Ascending aorta (tissue), 2 donors: ENCODE measurements around the gene MEGF10. TPM values are rescaled to one million over a fixed set of nuclear protein-coding genes. Genes with fewer than 3 reads are reported as not detected.

Experiments
- DNase-seq, 2 donors: peaks; one replicate each; pipeline ENCODE4 v3.0.0-alpha.2; 2019; ENCODE audit warnings: low spot score in 2 of 2
- H3K27ac ChIP-seq, 2 donors: fragments of 200-600 bp; sonication (generic); one replicate each; pipeline ENCODE4 v1.5.1; 2016 to 2017; ENCODE audit warnings: mild to moderate bottlenecking in 1 of 2
- H3K27me3 ChIP-seq: fragments of 200-600 bp; sonication (generic); one replicate; pipeline ENCODE4 v1.5.1; 2017
- H3K36me3 ChIP-seq, 2 donors: fragments of 200-600 bp; sonication (generic); one replicate each; pipeline ENCODE4 v1.5.1; 2016
- H3K4me1 ChIP-seq, 2 donors: fragments of 200-600 bp; sonication (generic); one replicate each; pipeline ENCODE4 v1.5.1; 2016 to 2017; ENCODE audit warnings: mild to moderate bottlenecking in 1 of 2
- H3K4me3 ChIP-seq, 2 donors: fragments of 200-600 bp; sonication (generic); one replicate each; pipeline ENCODE4 v1.5.1; 2016 to 2017; ENCODE audit warnings: mild to moderate bottlenecking in 1 of 2
- H3K9me3 ChIP-seq, 2 donors: fragments of 200-600 bp; sonication (generic); one replicate each; pipeline ENCODE4 v1.5.1; 2016
- intact Hi-C: fragments of 100-400 bp; cut with DNase I; formaldehyde crosslinking; loops from one replicate; pipeline ENCODE4 v1.15.1; 2023
- total RNA-seq: library from RNA; depleted of rRNA; stranded (reverse); fragments of >200 nt; gene quantifications from one replicate; pipeline ENCODE4 v1.1.0, GENCODE V29; 2016
- TF ChIP-seq, protein P1 (sequence below), 3 experiments: fragments of 200-600 bp in 2 of 3; fragments of 450-650 bp in 1 of 3; sonication (generic) in 2 of 3; IDR thresholded peaks; one replicate each; pipeline ENCODE4 v1.5.1; 2016 to 2019; ENCODE audit warnings: antibody characterized with exemption in 3 of 3, mild to moderate bottlenecking in 1 of 3, moderate library complexity in 1 of 3

The MEGF10 gene
- total RNA-seq, 1 donor from 2014 or later, result 0.11 TPM

DNA sequence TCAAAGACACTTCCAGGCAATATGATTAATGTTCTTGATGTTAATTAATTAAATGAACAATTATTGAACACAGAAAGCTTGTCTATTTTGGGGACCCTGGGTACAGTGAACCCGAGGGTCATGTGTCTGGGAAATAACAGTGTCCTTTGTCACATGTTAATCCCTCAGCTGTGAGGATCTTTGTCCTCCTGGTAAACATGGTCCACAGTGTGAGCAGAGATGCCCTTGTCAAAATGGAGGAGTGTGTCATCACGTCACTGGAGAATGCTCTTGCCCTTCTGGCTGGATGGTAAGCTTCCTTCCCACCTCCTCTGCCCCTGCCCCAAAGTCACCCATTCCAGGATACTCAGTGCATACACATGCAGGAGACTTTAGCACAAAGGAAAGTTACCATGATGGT is 107.9 kb downstream of the MEGF10 start:
- no peaks in the 10 kb centered on the region for H3K4me1 ChIP-seq
- TF ChIP-seq, protein P1, sequence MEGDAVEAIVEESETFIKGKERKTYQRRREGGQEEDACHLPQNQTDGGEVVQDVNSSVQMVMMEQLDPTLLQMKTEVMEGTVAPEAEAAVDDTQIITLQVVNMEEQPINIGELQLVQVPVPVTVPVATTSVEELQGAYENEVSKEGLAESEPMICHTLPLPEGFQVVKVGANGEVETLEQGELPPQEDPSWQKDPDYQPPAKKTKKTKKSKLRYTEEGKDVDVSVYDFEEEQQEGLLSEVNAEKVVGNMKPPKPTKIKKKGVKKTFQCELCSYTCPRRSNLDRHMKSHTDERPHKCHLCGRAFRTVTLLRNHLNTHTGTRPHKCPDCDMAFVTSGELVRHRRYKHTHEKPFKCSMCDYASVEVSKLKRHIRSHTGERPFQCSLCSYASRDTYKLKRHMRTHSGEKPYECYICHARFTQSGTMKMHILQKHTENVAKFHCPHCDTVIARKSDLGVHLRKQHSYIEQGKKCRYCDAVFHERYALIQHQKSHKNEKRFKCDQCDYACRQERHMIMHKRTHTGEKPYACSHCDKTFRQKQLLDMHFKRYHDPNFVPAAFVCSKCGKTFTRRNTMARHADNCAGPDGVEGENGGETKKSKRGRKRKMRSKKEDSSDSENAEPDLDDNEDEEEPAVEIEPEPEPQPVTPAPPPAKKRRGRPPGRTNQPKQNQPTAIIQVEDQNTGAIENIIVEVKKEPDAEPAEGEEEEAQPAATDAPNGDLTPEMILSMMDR (IDR thresholded peaks at IDR 0.05), result no peak
- no peak overlapping the region for H3K27ac ChIP-seq
- no peaks in the 10 kb centered on the region for H3K36me3 ChIP-seq
- no peak for DNase-seq
- no peaks in the 10 kb centered on the region for H3K27me3 ChIP-seq
- H3K9me3 ChIP-seq, result no peaks in the 10 kb centered on the region
- intact Hi-C loops, result no loop called here
- no peak overlapping the region for H3K4me3 ChIP-seq

DNA sequence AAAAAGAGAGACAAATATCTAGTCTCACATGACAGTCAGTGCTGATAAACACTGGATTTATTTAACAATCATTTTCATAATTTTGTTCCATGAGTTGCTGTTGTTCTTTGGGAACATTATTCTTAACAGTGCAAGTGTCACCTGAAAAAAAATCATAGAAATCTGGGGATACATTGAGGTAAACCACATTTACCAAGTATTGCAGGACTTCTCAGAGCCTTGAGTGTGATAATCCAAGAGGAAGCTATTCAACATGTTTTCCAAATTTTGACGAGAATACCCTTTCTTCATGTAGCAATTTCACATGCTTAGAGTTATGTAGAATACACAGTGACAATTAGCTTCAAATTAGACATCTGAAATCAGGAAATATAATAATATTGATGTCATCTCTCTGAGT is 108.5 kb downstream of the MEGF10 start:
- no peaks in the 10 kb centered on the region for H3K4me1 ChIP-seq
- H3K36me3 ChIP-seq, result no peaks in the 10 kb centered on the region
- no peak overlapping the region for H3K27ac ChIP-seq
- no peak overlapping the region for H3K4me3 ChIP-seq
- intact Hi-C loops, result no loop called here
- no peak for DNase-seq
- no peaks in the 10 kb centered on the region for H3K9me3 ChIP-seq
- TF ChIP-seq, protein P1 (IDR thresholded peaks at IDR 0.05), result no peak
- no peaks in the 10 kb centered on the region for H3K27me3 ChIP-seq

DNA sequence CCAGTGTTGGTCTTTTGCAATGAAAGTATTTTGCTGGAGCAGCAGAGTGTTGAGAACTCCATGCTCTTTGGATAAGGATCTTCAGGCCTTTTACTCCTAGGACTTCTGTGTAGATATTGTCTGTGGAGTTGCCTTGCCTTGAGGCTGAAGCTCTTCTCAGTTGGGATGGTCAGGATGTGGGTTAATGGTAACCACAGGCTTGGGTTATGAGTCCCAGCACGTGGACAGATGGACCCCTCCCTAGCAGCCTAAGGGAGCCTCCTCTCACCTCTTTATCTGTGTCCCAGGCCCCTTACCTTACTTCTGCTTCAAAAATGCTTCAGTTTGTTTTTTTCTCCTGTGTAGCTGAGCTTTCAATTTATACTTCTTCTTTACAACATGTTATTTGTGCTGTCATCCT is 109.9 kb downstream of the MEGF10 start:
- H3K4me3 ChIP-seq, result no peak overlapping the region
- intact Hi-C loops, result no loop called here
- no peaks in the 10 kb centered on the region for H3K4me1 ChIP-seq
- no peaks in the 10 kb centered on the region for H3K9me3 ChIP-seq
- H3K27me3 ChIP-seq, result no peaks in the 10 kb centered on the region
- TF ChIP-seq, protein P1 (IDR thresholded peaks at IDR 0.05), result no peak
- no peak overlapping the region for H3K27ac ChIP-seq
- no peak for DNase-seq
- no peaks in the 10 kb centered on the region for H3K36me3 ChIP-seq

DNA sequence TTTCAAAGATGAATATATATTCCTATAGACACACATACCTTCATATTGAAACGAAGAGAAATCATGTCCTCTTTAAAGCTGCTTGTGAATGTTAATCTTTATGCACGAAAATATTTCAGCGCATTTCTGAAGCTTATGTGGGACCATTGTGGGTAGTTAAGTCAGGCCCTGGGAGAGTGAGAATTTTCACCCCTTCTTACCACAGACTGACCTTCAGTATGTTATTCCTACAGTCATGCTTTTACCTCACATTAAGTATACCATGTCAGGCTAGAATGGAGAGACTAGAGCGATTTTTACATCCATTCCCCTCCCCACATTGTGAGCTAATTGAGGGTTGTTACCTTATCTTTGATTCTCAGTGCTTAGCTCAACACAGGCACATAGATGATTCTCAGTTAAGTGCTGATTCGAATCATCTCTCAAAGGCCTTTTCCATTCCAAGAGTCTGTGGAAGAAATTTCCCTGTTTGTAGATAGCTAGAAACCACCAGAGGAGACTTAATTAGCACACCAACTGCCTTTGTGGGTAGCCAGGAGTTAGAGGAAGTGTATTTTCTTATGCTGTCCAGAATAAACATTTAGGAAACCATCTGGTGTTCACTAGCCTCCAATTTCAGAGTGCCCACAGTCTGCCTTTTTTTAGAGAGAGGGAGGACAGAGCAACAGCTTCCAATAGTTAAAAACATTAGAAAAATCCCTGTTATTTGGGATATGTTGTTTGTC is 110.5 kb downstream of the MEGF10 start:
- Histone ChIP-seq H3K4me3 (no peak overlapping the region), H3K9me3 (no peaks in the 10 kb centered on the region), H3K36me3 (no peaks in the 10 kb centered on the region), H3K27me3 (no peaks in the 10 kb centered on the region), H3K27ac (no peak overlapping the region), H3K4me1 (no peaks in the 10 kb centered on the region)
- TF ChIP-seq, protein P1 (IDR thresholded peaks at IDR 0.05), result no peak
- DNase-seq, result no peak
- intact Hi-C loops, result no loop called here

DNA sequence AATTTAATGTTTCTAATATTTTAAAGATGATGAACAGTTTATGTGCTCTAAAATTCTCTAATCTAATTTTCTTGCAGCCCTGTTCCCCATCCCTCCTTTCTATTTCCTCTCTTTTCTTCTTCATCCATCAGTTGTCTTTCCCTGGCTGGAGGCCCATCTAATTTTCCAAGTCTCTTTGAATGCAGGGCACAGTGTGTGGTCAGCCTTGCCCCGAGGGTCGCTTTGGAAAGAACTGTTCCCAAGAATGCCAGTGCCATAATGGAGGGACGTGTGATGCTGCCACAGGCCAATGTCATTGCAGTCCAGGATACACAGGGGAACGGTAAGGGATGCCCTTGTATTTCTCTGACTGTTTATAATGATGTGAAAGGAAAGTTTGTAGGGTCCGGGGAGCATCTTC is 111.8 kb downstream of the MEGF10 start:
- no peaks in the 10 kb centered on the region for H3K9me3 ChIP-seq
- no peaks in the 10 kb centered on the region for H3K27me3 ChIP-seq
- H3K4me3 ChIP-seq, result no peak overlapping the region
- DNase-seq, result no peak
- TF ChIP-seq, protein P1 (IDR thresholded peaks at IDR 0.05), result no peak
- no peaks in the 10 kb centered on the region for H3K36me3 ChIP-seq
- no peaks in the 10 kb centered on the region for H3K4me1 ChIP-seq
- intact Hi-C loops, result no loop called here
- no peak overlapping the region for H3K27ac ChIP-seq

DNA sequence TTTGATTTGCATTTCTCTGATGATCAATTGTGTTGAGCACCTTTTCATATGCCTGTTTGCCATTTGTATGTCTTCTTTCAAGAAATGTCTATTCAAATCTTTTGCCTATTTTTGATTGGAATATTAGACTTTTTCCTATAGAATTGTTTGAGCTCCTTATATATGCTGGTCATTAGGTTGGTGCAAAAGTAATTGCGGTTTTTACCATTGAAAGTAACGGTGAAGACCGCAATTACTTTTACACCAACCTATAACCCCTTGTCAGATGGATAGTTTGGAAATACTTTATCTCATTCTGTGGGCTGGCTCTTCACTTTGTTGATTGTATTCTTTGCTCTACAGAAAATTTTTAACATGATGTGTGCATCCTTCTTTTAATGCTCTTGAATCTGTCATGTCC is 113.6 kb downstream of the MEGF10 start:
- H3K36me3 ChIP-seq, result no peaks in the 10 kb centered on the region
- TF ChIP-seq, protein P1 (IDR thresholded peaks at IDR 0.05), result no peak
- H3K4me1 ChIP-seq, result no peaks in the 10 kb centered on the region
- no peak for DNase-seq
- intact Hi-C loops, result no loop called here
- H3K27ac ChIP-seq, result no peak overlapping the region
- H3K27me3 ChIP-seq, result no peaks in the 10 kb centered on the region
- no peak overlapping the region for H3K4me3 ChIP-seq
- no peaks in the 10 kb centered on the region for H3K9me3 ChIP-seq
